Thoracic aorta (tissue), 2 donors: ENCODE data around the gene OXNAD1. TPM values are rescaled to one million over a fixed set of nuclear protein-coding genes. Genes with fewer than 3 reads are reported as not detected.
A peak's percentile ranks its signal among the peaks of the same experiment; 100 is the strongest.

Experiments
- ATAC-seq: fragments of 150-250 bp; one replicate; pipeline ENCODE4 v1.8.0; 2017; ENCODE audit warnings: low read depth; ENCODE audit not compliant: insufficient number of reproducible peaks, low FRiP score
- DNase-seq: peaks from one replicate; pipeline ENCODE4 v3.0.0-alpha.2; 2020; ENCODE audit warnings: low spot score
- H3K27ac ChIP-seq, 2 donors: fragments of 200-600 bp; sonication (generic); 1 replicate in 1 of 2; 2 replicates in 1 of 2; pipeline ENCODE4 v1.5.1; 2016; ENCODE audit warnings: mild to moderate bottlenecking in 2 of 2, moderate library complexity in 2 of 2
- H3K27me3 ChIP-seq: fragments of 200-600 bp; sonication (generic); replicated peaks from 2 replicates; pipeline ENCODE4 v1.6.0; 2016; ENCODE audit warnings: mild to moderate bottlenecking; ENCODE audit not compliant: insufficient read depth
- H3K36me3 ChIP-seq: fragments of 200-600 bp; sonication (generic); one replicate; pipeline ENCODE4 v1.5.1; 2016
- H3K4me1 ChIP-seq, 2 donors: fragments of 200-600 bp; sonication (generic); 1 replicate in 1 of 2; 2 replicates in 1 of 2; pipeline versions ENCODE4 v1.5.1 to v1.6.0; 2016; ENCODE audit warnings: low read depth in 2 of 2, mild to moderate bottlenecking in 1 of 2; ENCODE audit not compliant: control insufficient read depth in 1 of 2
- H3K4me3 ChIP-seq: fragments of 200-600 bp; sonication (generic); 2 replicates; pipeline ENCODE4 v1.5.1; 2016; ENCODE audit warnings: mild to moderate bottlenecking
- H3K9me3 ChIP-seq: fragments of 200-600 bp; sonication (generic); 2 replicates; pipeline ENCODE4 v1.5.1; 2016
- total RNA-seq, 2 donors: library from RNA; depleted of rRNA; stranded (reverse); fragments of >200 nt; gene quantifications; one replicate each; pipeline versions ENCODE4 v1.1.0 to v1.2.3, GENCODE V29; 2016
- TF ChIP-seq, protein P1 (sequence below): fragments of 200-600 bp; sonication (generic); IDR thresholded peaks from one replicate; pipeline ENCODE4 v1.5.1; 2019; ENCODE audit warnings: antibody characterized with exemption

OXNAD1 gene
- total RNA-seq, 2 donors from 2014 or later = 6.8 to 7.9 TPM

DNA sequence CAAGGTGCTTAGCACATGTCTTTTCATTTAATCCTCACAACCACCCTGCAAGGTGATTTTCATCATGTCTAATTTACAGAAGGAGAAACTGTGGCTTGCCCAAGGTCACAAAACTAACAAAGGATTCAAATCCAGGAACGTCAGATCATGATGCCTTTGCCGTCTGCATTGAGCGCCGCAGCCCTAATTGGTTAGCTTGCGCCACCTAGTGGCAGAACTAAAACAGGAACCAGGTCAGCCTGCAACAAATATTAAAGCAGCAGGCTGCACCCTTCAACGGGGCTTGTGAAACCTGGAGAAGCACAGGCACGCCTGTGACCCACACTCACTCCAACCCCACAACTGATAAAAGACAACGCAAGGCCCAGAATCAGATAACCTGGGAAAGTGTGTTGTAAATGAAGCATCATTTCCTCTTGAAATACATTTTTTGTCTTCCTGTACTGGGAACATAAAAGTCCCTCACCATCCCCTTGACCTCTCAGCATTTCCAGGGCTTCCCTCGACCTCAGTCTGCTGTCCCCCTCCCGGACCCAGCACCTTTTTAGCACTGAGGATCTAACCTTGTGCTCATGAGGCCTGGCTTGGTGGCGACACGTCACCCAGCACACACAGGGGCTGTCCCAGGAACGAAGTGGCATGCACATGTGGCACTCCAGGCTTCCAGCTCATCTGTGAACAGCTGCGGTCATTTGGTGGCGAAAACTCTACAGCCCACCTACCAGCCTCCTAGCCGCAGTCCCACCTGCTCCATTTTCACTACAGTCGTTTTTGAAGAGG lies 17.5 kb upstream of the OXNAD1 start:
- ATAC-seq = peak; percentile 26
- TF ChIP-seq, protein P1, sequence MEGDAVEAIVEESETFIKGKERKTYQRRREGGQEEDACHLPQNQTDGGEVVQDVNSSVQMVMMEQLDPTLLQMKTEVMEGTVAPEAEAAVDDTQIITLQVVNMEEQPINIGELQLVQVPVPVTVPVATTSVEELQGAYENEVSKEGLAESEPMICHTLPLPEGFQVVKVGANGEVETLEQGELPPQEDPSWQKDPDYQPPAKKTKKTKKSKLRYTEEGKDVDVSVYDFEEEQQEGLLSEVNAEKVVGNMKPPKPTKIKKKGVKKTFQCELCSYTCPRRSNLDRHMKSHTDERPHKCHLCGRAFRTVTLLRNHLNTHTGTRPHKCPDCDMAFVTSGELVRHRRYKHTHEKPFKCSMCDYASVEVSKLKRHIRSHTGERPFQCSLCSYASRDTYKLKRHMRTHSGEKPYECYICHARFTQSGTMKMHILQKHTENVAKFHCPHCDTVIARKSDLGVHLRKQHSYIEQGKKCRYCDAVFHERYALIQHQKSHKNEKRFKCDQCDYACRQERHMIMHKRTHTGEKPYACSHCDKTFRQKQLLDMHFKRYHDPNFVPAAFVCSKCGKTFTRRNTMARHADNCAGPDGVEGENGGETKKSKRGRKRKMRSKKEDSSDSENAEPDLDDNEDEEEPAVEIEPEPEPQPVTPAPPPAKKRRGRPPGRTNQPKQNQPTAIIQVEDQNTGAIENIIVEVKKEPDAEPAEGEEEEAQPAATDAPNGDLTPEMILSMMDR = peak; percentile 95

DNA sequence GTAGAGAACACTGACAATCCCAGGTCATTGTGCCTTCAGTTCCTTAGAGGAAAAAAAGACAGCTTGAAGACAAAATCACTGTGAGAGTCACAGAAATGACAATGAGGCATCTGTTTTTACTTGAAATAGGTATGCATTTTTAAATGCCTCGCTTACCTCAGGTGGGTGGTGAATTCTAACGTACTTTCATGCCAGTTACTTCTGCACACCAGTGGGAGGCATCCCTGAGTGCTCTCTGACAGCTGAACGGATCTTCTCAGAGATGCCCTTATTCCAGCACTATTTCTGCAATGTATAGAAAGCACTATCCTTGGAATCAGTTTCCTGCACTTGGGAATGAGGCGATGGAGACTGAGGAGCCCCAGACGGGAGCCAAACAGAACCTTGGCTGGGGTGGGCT lies 16.5 kb upstream of the OXNAD1 start:
- no peaks in the 10 kb centered on the region for H3K27me3 ChIP-seq
- no peak overlapping the region for H3K27ac ChIP-seq
- TF ChIP-seq, protein P1 = no peak
- no peak for ATAC-seq
- no peaks in the 10 kb centered on the region for H3K9me3 ChIP-seq
- peaks cover 23 to 33% of the 10 kb centered on the region in 2 donors for H3K4me1 ChIP-seq
- no peak for DNase-seq
- H3K36me3 ChIP-seq = no peaks in the 10 kb centered on the region
- no peak overlapping the region for H3K4me3 ChIP-seq

More for the DNA sequence above, 17.5 kb upstream of the OXNAD1 start:
- Histone ChIP-seq H3K4me3 (no peak overlapping the region), H3K27ac (no peak overlapping the region), H3K4me1 (peaks cover 16 to 23% of the 10 kb centered on the region in 2 donors), H3K27me3 (no peaks in the 10 kb centered on the region), H3K36me3 (no peaks in the 10 kb centered on the region), H3K9me3 (no peaks in the 10 kb centered on the region)
- DNase-seq = peak; percentile 71

DNA sequence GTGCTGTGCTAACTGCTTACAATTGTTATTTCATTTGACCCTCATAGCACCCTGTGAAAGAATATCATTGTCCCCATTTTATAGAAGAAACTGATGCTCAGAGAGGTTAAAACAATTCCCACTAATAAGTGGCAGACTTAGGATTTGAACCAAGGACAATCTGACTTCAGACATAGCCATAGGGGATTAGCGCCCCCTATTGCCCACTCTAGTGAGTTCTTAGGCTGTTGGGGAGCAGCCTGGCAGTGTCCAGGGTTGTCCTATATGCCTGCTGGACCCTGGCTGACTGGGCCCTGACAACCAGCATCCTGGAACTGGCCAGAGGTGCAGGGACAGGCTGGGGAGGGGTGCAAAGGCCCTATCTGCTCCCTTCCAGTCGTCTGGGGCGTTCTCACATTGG lies 15.7 kb upstream of the OXNAD1 start:
- TF ChIP-seq, protein P1 = no peak
- ATAC-seq (no peak), DNase-seq (no peak)
- peaks cover 15 to 32% of the 10 kb centered on the region in 2 donors for H3K4me1 ChIP-seq
- H3K27me3 ChIP-seq = no peaks in the 10 kb centered on the region
- H3K36me3 ChIP-seq = no peaks in the 10 kb centered on the region
- no peaks in the 10 kb centered on the region for H3K9me3 ChIP-seq
- H3K27ac ChIP-seq = no peak overlapping the region
- H3K4me3 ChIP-seq = no peak overlapping the region

DNA sequence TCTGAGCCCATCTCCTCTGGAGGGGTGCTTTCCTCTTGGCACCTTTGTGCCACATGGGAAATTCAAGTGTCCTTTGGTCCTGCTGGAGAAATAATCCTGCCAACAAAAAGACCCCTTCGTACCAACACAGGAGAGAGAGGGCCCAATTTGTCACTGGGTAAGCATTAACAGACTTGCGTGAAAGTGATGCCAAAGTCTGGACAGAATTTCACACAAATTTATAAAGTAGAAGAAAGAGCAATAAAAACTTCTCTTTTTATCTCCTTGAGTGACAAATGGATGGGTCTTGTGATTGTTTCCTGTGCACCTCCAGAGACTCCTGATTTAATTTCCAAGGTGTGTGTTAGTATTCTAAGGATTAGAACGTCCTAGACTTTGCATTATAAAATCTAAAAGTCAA lies 15.1 kb upstream of the OXNAD1 start:
- TF ChIP-seq, protein P1 = no peak
- H3K27ac ChIP-seq = no peak overlapping the region
- H3K36me3 ChIP-seq = no peaks in the 10 kb centered on the region
- H3K4me3 ChIP-seq = no peak overlapping the region
- no peaks in the 10 kb centered on the region for H3K27me3 ChIP-seq
- ATAC-seq = no peak
- H3K4me1 ChIP-seq = peaks cover 10 to 32% of the 10 kb centered on the region in 2 donors
- H3K9me3 ChIP-seq = no peaks in the 10 kb centered on the region
- no peak for DNase-seq

DNA sequence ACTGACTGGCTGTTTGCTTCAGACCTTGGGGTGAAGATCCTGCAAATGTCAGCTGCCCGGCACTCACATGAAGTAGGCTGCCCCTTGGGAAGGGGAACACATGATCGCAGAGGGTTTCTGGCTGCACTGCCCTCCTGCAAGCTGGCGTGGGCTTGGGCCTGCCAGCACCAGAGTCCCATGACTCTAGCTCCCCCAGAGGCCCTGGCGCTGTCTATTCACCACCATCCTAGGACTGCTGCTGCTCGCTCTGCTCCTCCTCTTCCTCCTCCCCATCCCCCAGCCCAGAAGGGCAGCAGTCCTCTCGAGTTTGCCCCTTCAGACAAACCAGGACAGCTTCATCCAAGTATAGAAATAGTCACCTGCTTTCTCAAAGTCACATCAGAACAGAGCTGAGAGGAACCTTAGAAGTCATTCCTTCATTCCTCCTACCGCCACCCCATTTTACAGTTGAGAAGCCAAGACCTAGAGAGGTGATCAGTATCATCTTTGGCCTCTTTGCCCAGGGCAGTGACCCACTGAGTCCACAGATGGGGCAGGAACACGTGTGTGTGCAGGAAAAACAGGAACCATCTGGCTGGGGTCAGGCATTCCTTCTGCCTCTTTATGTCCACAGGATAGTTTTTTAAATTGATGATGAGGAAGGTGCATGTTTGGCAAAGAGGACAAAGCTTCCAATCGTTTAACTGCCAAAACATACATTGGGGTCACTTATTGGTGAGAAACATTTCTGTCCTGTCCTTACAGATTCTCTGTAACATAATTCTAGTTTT lies 13.5 kb upstream of the OXNAD1 start:
- Histone ChIP-seq H3K4me1 (peaks cover 6 to 26% of the 10 kb centered on the region in 2 donors), H3K27me3 (no peaks in the 10 kb centered on the region), H3K4me3 (no peak overlapping the region), H3K9me3 (no peaks in the 10 kb centered on the region), H3K36me3 (no peaks in the 10 kb centered on the region), H3K27ac (no peak overlapping the region)
- ATAC-seq (no peak), DNase-seq (no peak)
- TF ChIP-seq, protein P1 = no peak
